K562 (cell line): Measurements from ENCODE around the gene TPI1. TPM values are rescaled to one million over a fixed set of nuclear protein-coding genes. Genes with fewer than 3 reads are reported as not detected.

Experiments used
- BRD9 ChIP-seq: fragments of 450-650 bp; IDR thresholded peaks from 2 replicates; pipeline ENCODE4 v1.6.1; 2018; ENCODE audit warnings: low read depth; ENCODE audit not compliant: partially characterized antibody
- ELF1 ChIP-seq: fragments of 200-800 bp; sonication (Bioruptor generic); IDR thresholded peaks from 2 replicates; pipeline ENCODE4 v1.6.1; 2016; ENCODE audit warnings: missing genetic modification characterization, missing compliant biosample characterization
- ETV1 ChIP-seq: fragments of 450-650 bp; conservative IDR thresholded peaks from 2 replicates; pipeline ENCODE4 v1.6.1; 2016; ENCODE audit warnings: missing genetic modification characterization, control low read depth, low read depth, missing compliant biosample characterization
- HLTF ChIP-seq: fragments of 450-650 bp; IDR thresholded peaks from 2 replicates; pipeline ENCODE4 v1.6.1; 2016
- KDM5B ChIP-seq: fragments of 200-600 bp; sonication (generic); IDR thresholded peaks from 2 replicates; pipeline ENCODE4 v1.6.1; 2012; ENCODE audit warnings: low read depth, mild to moderate bottlenecking, moderate library complexity, low read length, control low read depth, inconsistent platforms; ENCODE audit not compliant: insufficient replicate concordance
- MAFG ChIP-seq: fragments of 450-650 bp; conservative IDR thresholded peaks from 2 replicates; pipeline ENCODE4 v1.6.1; 2016; ENCODE audit warnings: missing genetic modification characterization, missing compliant biosample characterization
- MAZ ChIP-seq, 2 experiments: fragments of 450-650 bp in 1 of 2; sonication (generic) in 1 of 2; formaldehyde crosslinking; IDR thresholded peaks in 1 of 2; conservative IDR thresholded peaks in 1 of 2; 2 replicates each; pipeline versions ENCODE4 v1.4.0 to v1.5.0; 2020; ENCODE audit warnings: mild to moderate bottlenecking in 1 of 2, missing genetic modification reagents in 1 of 2
- MTA2 ChIP-seq: fragments of 450-650 bp; IDR thresholded peaks from 2 replicates; pipeline ENCODE4 v1.6.1; 2016; ENCODE audit warnings: low read depth
- NFIC ChIP-seq: fragments of 450-650 bp; IDR thresholded peaks from 2 replicates; pipeline ENCODE4 v1.6.1; 2017; ENCODE audit warnings: mild to moderate bottlenecking, inconsistent platforms
- POLR3A ChIP-seq: IDR thresholded peaks from 2 replicates; pipeline ENCODE4 v1.6.1; 2011; ENCODE audit warnings: borderline replicate concordance, mild to moderate bottlenecking, moderate library complexity; ENCODE audit not compliant: insufficient read length, insufficient read depth; ENCODE audit errors: extremely low read depth
- PURB ChIP-seq: sonication (generic); formaldehyde crosslinking; IDR thresholded peaks from 2 replicates; pipeline ENCODE4 v1.9.0; 2021; ENCODE audit warnings: low read depth, mild to moderate bottlenecking, missing genetic modification reagents
- RBM15 ChIP-seq: fragments of 200-400 bp; formaldehyde crosslinking; IDR thresholded peaks from 2 replicates; pipeline ENCODE4 v1.6.1; 2018; ENCODE audit warnings: mild to moderate bottlenecking, low read length, moderate library complexity; ENCODE audit not compliant: insufficient read depth
- RBM17 ChIP-seq: fragments of 200-400 bp; formaldehyde crosslinking; IDR thresholded peaks from 2 replicates; pipeline ENCODE4 v1.6.1; 2017; ENCODE audit warnings: low read depth, mild to moderate bottlenecking, low read length, borderline replicate concordance
- TRIM28 ChIP-seq: fragments of 450-650 bp; IDR thresholded peaks from 2 replicates; pipeline ENCODE4 v1.6.1; 2017
- WHSC1 ChIP-seq: IDR thresholded peaks from one replicate; pipeline ENCODE4 v1.6.1; 2012; ENCODE audit warnings: low read length, control low read depth, inconsistent platforms
- YBX1 ChIP-seq: fragments of 450-650 bp; IDR thresholded peaks from 2 replicates; pipeline ENCODE4 v1.7.1; 2016; ENCODE audit warnings: mild to moderate bottlenecking
- ZC3H8 ChIP-seq: fragments of 450-650 bp; IDR thresholded peaks from 2 replicates; pipeline ENCODE4 v1.6.1; 2017
- ZKSCAN1 ChIP-seq: fragments of 150-350 bp; IDR thresholded peaks from 2 replicates; pipeline ENCODE4 v1.6.1; 2016; ENCODE audit warnings: low read depth, low read length
- ZNF140 ChIP-seq: fragments of 250-450 bp; sonication (Bioruptor Pico); IDR thresholded peaks from 2 replicates; pipeline ENCODE4 v1.8.0; 2021; ENCODE audit warnings: moderate library complexity, mild to moderate bottlenecking, inconsistent platforms
- ZSCAN32 ChIP-seq: fragments of 450-650 bp; formaldehyde crosslinking; IDR thresholded peaks from 2 replicates; pipeline ENCODE4 v1.4.0; 2020; ENCODE audit warnings: mild to moderate bottlenecking, moderate library complexity
- polyA plus RNA-seq, 8 experiments: library from polyadenylated mRNA; depleted of rRNA in 4 of 8; stranded (reverse) in 5 of 8; unstranded in 3 of 8; fragments of >200 nt; fragmentation: Nextera tagmentation in 2 of 8; fragmentation: Illumina TruSeq in 1 of 8; extraction: Ambion mirVana in 2 of 8; extraction: Trizol in 1 of 8; gene quantifications; 2 replicates each; pipeline versions ENCODE4 v1.2.1 to v1.2.3, GENCODE V29; 2011 to 2014; ENCODE audit warnings: inconsistent platforms in 1 of 8, missing spikeins in 1 of 8
- total RNA-seq, 7 experiments: library from RNA; depleted of rRNA in 6 of 7; stranded (reverse); fragments of >200 nt in 6 of 7; fragmentation: Illumina TruSeq in 2 of 7; extraction: Trizol in 2 of 7; gene quantifications; 2 replicates each; pipeline versions ENCODE4 v1.2.1 to v1.2.3, GENCODE V29; 2011 to 2021; ENCODE audit warnings: low replicate concordance in 1 of 7
- TF ChIP-seq, protein P1 (sequence below): fragments of 450-650 bp; IDR thresholded peaks from 2 replicates; pipeline ENCODE4 v1.7.1; 2018; ENCODE audit warnings: mild to moderate bottlenecking, low read depth; ENCODE audit not compliant: partially characterized antibody
- TF ChIP-seq, protein P2 (sequence below): fragments of 450-650 bp; formaldehyde crosslinking; IDR thresholded peaks from 2 replicates; pipeline ENCODE4 v1.4.0; 2020; ENCODE audit warnings: mild to moderate bottlenecking, mixed read lengths
- TF ChIP-seq, protein P3 (sequence below), 2 experiments: fragments of 450-650 bp in 1 of 2; sonication (generic) in 1 of 2; formaldehyde crosslinking; conservative IDR thresholded peaks; 2 replicates each; pipeline versions ENCODE4 v1.4.0 to v1.8.1; 2020 to 2022; ENCODE audit warnings: mild to moderate bottlenecking in 1 of 2, missing genetic modification reagents in 1 of 2
- TF ChIP-seq, protein P4 (sequence below): fragments of 250-450 bp; sonication (Bioruptor Pico); IDR thresholded peaks from 2 replicates; pipeline ENCODE4 v1.5.1; 2021; ENCODE audit warnings: mild to moderate bottlenecking

The TPI1 gene
- total and polyA plus RNA-seq, 9 of the 15 experiments (the other 6 are each of a cell fraction or from before 2014, with no cell fraction given), result 662 to 4,971 (median 892) TPM

DNA sequence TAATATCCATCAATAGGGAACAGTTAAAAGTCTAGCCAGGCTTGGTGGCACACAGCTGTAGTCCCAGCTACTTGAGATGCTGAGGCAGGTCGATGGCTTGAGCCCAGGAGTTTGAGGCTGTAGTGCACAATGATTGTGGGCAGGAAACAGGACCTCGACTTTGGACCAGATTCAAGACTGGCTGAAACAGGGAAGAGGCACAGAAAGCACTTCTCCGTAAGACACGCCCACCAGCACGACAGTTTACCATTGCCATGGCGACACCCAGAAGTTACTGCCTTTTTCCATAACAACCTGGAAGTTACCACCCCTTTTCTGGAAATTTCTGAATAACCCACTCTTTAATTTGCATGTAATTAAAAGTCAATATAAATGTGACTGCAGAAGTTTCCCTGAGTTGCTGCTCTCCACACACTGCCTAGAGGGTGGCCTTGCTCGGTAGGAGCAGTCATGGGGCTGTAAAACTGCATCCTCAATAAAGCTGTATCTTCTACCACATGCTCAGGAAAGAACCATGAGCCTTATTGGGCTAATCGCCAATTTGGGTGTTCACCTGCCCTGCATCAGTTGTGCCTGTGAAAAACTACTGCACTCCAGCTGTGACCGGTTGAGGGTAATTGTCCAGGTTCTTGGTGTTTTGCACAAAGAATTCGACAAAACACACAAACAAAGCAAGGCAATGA lies 32.6 kb downstream of the TPI1 start (continued):
- TF ChIP-seq, protein P1, sequence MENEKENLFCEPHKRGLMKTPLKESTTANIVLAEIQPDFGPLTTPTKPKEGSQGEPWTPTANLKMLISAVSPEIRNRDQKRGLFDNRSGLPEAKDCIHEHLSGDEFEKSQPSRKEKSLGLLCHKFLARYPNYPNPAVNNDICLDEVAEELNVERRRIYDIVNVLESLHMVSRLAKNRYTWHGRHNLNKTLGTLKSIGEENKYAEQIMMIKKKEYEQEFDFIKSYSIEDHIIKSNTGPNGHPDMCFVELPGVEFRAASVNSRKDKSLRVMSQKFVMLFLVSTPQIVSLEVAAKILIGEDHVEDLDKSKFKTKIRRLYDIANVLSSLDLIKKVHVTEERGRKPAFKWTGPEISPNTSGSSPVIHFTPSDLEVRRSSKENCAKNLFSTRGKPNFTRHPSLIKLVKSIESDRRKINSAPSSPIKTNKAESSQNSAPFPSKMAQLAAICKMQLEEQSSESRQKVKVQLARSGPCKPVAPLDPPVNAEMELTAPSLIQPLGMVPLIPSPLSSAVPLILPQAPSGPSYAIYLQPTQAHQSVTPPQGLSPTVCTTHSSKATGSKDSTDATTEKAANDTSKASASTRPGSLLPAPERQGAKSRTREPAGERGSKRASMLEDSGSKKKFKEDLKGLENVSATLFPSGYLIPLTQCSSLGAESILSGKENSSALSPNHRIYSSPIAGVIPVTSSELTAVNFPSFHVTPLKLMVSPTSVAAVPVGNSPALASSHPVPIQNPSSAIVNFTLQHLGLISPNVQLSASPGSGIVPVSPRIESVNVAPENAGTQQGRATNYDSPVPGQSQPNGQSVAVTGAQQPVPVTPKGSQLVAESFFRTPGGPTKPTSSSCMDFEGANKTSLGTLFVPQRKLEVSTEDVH, result no peak
- TF ChIP-seq TRIM28 (no peak), KDM5B (no peak), MAZ (CRISPR knock-in tag; conservative IDR thresholded peaks at IDR 0.05 in 1 of 2, IDR thresholded peaks at IDR 0.05 in 1 of 2) (no peak), ZNF140 (no peak), MAFG (tag) (no peak), HLTF (no peak), BRD9 (no peak), ELF1 (tag) (no peak), ZC3H8 (no peak), WHSC1 (no peak), RBM17 (no peak), PURB (CRISPR knock-in tag) (no peak), ZKSCAN1 (no peak), POLR3A (no peak), ETV1 (no peak), RBM15 (no peak), ZSCAN32 (CRISPR knock-in tag) (no peak), MTA2 (no peak), YBX1 (no peak), NFIC (no peak)
- TF ChIP-seq, protein P2, sequence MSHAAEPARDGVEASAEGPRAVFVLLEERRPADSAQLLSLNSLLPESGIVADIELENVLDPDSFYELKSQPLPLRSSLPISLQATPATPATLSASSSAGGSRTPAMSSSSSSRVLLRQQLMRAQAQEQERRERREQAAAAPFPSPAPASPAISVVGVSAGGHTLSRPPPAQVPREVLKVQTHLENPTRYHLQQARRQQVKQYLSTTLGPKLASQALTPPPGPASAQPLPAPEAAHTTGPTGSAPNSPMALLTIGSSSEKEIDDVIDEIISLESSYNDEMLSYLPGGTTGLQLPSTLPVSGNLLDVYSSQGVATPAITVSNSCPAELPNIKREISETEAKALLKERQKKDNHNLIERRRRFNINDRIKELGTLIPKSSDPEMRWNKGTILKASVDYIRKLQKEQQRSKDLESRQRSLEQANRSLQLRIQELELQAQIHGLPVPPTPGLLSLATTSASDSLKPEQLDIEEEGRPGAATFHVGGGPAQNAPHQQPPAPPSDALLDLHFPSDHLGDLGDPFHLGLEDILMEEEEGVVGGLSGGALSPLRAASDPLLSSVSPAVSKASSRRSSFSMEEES (CRISPR knock-in tag), result no peak
- TF ChIP-seq, protein P3, sequence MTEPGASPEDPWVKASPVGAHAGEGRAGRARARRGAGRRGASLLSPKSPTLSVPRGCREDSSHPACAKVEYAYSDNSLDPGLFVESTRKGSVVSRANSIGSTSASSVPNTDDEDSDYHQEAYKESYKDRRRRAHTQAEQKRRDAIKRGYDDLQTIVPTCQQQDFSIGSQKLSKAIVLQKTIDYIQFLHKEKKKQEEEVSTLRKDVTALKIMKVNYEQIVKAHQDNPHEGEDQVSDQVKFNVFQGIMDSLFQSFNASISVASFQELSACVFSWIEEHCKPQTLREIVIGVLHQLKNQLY (CRISPR knock-in tag; conservative IDR thresholded peaks at IDR 0.05), result no peak
- TF ChIP-seq, protein P4, sequence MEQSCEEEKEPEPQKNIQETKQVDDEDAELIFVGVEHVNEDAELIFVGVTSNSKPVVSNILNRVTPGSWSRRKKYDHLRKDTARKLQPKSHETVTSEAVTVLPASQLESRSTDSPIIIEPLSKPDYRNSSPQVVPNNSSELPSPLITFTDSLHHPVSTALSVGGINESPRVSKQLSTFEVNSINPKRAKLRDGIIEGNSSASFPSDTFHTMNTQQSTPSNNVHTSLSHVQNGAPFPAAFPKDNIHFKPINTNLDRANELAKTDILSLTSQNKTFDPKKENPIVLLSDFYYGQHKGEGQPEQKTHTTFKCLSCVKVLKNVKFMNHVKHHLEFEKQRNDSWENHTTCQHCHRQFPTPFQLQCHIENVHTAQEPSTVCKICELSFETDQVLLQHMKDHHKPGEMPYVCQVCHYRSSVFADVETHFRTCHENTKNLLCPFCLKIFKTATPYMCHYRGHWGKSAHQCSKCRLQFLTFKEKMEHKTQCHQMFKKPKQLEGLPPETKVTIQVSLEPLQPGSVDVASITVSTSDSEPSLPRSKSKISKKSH (CRISPR knock-in tag), result no peak
